GM12878 (cell line): ENCODE data around the gene THAP3. TPM values are rescaled to one million over a fixed set of nuclear protein-coding genes. Genes with fewer than 3 reads are reported as not detected.
"Not testable (repeated sequence)": the region's sequence is repeated elsewhere in the genome, so short reads cannot be mapped to it uniquely, and the experiment has no call there.

Experiments
- ATAC-seq: fragments of 200-7000 bp; cut with Tn5 transposase; 3 replicates; pipeline ENCODE4 v1.9.1; 2020; ENCODE audit warnings: mild to moderate bottlenecking, moderate library complexity
- BruUV-seq: library from RNA; stranded (reverse); fragments of 400-500 nt; replicated peaks from 2 replicates; lab custom pipeline; 2021; lab: Mats Ljungman, UMichigan
- CTCF ChIA-PET: fragments of 300-600 bp; sonication (Branson Sonifier 250); formaldehyde crosslinking; extraction: SDS; loops from one replicate; lab custom pipeline; 2021; ENCODE audit warnings: inconsistent platforms; lab: Yijun Ruan, JAX
- POLR2A ChIA-PET: fragments of 350-600 bp; formaldehyde crosslinking; extraction: SDS; loops from one replicate; lab custom pipeline; 2021; ENCODE audit warnings: inconsistent platforms; lab: Charles Lee
- RAD21 ChIA-PET: fragments of 300-600 bp; sonication (Branson Sonifier 250); formaldehyde crosslinking; loops from one replicate; lab custom pipeline; 2023; ENCODE audit warnings: antibody characterized with exemption; ENCODE audit not compliant: unreplicated experiment; lab: Charles Lee
- SMC1A ChIA-PET: fragments of 300-600 bp; sonication (Branson Sonifier 250); formaldehyde crosslinking; loops from one replicate; lab custom pipeline; 2023; ENCODE audit not compliant: unreplicated experiment, uncharacterized antibody; lab: Charles Lee
- DNase-seq: peaks from one replicate; pipeline ENCODE4 v3.0.0-alpha.2; 2011; ENCODE audit warnings: low read depth, low spot score
- FAIRE-seq: peaks from 3 replicates; lab custom pipeline; 2011; peaks lifted over from hg19 to GRCh38; lab: Jason Lieb, UNC
- H2AFZ ChIP-seq: 2 replicates; pipeline ENCODE4 v1.6.0; 2011; ENCODE audit warnings: low read depth, low read length, control low read depth; ENCODE audit not compliant: control insufficient read depth
- H3K27ac ChIP-seq: 2 replicates; pipeline ENCODE4 v1.5.1; 2011; ENCODE audit warnings: control low read depth; ENCODE audit not compliant: control insufficient read depth, insufficient read depth
- H3K27me3 ChIP-seq, 2 experiments: replicated peaks in 1 of 2; 2 replicates each; pipeline versions ENCODE4 v1.6.0 to v1.6.1; 2011; ENCODE audit warnings: low read length in 1 of 2; ENCODE audit not compliant: control insufficient read depth in 2 of 2, insufficient read depth in 2 of 2
- H3K36me3 ChIP-seq, 2 experiments: 2 replicates each; pipeline ENCODE4 v1.5.1; 2011; ENCODE audit warnings: low read length in 1 of 2; ENCODE audit not compliant: control insufficient read depth in 2 of 2, insufficient read depth in 2 of 2
- H3K4me1 ChIP-seq: 2 replicates; pipeline ENCODE4 v1.6.1; 2011; ENCODE audit warnings: mild to moderate bottlenecking, low read length, moderate library complexity, mixed read lengths; ENCODE audit not compliant: control insufficient read depth, insufficient read depth
- H3K4me2 ChIP-seq: 2 replicates; pipeline ENCODE4 v1.6.0; 2011; ENCODE audit warnings: control low read depth; ENCODE audit not compliant: control insufficient read depth, insufficient read depth
- H3K4me3 ChIP-seq: fragments of 200-600 bp; sonication (generic); 2 replicates; pipeline ENCODE4 v1.5.1; 2016
- H3K79me2 ChIP-seq: 2 replicates; pipeline ENCODE4 v1.6.0; 2011; ENCODE audit warnings: low read length; ENCODE audit not compliant: control insufficient read depth, insufficient read depth
- H3K9ac ChIP-seq: 2 replicates; pipeline ENCODE4 v1.8.0; 2011; ENCODE audit warnings: low read length, control low read depth, mixed read lengths; ENCODE audit not compliant: control insufficient read depth, insufficient read depth
- H3K9me3 ChIP-seq: replicated peaks from 3 replicates; pipeline ENCODE4 v1.5.1; 2011; ENCODE audit warnings: mild to moderate bottlenecking, low read length; ENCODE audit not compliant: control insufficient read depth, insufficient read depth
- H4K20me1 ChIP-seq: 2 replicates; pipeline ENCODE4 v1.6.0; 2011; ENCODE audit not compliant: control insufficient read depth, insufficient read depth
- BACH1 ChIP-seq: fragments of 450-650 bp; IDR thresholded peaks from 2 replicates; pipeline ENCODE4 v1.6.1; 2017; ENCODE audit warnings: mild to moderate bottlenecking, borderline replicate concordance
- E2F8 ChIP-seq: fragments of 450-650 bp; IDR thresholded peaks from 2 replicates; pipeline ENCODE4 v1.6.1; 2018; ENCODE audit warnings: mild to moderate bottlenecking, low read depth, moderate library complexity; ENCODE audit not compliant: partially characterized antibody
- EGR1 ChIP-seq, 2 experiments: IDR thresholded peaks; 1 replicate in 1 of 2; 2 replicates in 1 of 2; pipeline ENCODE4 v1.6.1; 2011 to 2012; ENCODE audit warnings: low read depth in 2 of 2, low read length in 2 of 2, borderline replicate concordance in 1 of 2, mild to moderate bottlenecking in 1 of 2, moderate library complexity in 1 of 2
- NR2C2 ChIP-seq: IDR thresholded peaks from 2 replicates; pipeline ENCODE4 v1.6.1; 2011; ENCODE audit warnings: borderline replicate concordance, low read depth; ENCODE audit not compliant: control insufficient read depth, insufficient read length
- NR2F1 ChIP-seq: fragments of 450-650 bp; conservative IDR thresholded peaks from 2 replicates; pipeline ENCODE4 v1.6.1; 2017; ENCODE audit warnings: mild to moderate bottlenecking
- WGBS: methylation state at CpG from one replicate; pipeline ENCODE4 v1.1.6; 2016; ENCODE audit warnings: low lambda C conversion rate; ENCODE audit not compliant: insufficient replicate concordance, insufficient coverage; ENCODE audit errors: missing lambda C conversion rate; 5-methylcytosine and 5-hydroxymethylcytosine counted together
- in situ Hi-C: fragments of 300-500 bp; cut with MboI; formaldehyde crosslinking; loops from 9 replicates; pipeline ENCODE4 v1.14.3; 2018; ENCODE audit warnings: mixed read lengths
- intact Hi-C: fragments of 100-400 bp; cut with micrococcal nuclease; formaldehyde crosslinking; loops from one replicate; pipeline ENCODE4 v1.14.2; 2022; ENCODE audit not compliant: unreplicated experiment
- polyA plus RNA-seq, 11 experiments: library from polyadenylated mRNA; depleted of rRNA in 4 of 11; unstranded in 6 of 11; stranded (reverse) in 5 of 11; fragments of >200 nt; fragmentation: Nextera tagmentation in 4 of 11; fragmentation: Illumina TruSeq in 1 of 11; extraction: Ambion mirVana in 4 of 11; extraction: Trizol in 1 of 11; gene quantifications; 1 replicate in 1 of 11; 2 replicates in 10 of 11; pipeline versions ENCODE4 v1.2.1 to v1.2.3, GENCODE V29; 2011 to 2016; ENCODE audit warnings: inconsistent platforms in 2 of 11, missing spikeins in 2 of 11, low read depth in 1 of 11
- total RNA-seq, 4 experiments: library from RNA; depleted of rRNA in 3 of 4; stranded (reverse); fragments of >200 nt in 3 of 4; fragmentation: Illumina TruSeq in 1 of 4; extraction: Trizol in 1 of 4; gene quantifications; 2 replicates each; pipeline versions ENCODE4 v1.2.1 to v1.2.3, GENCODE V29; 2013 to 2021

THAP3 gene
- total and polyA plus RNA-seq, 10 of the 15 experiments (the other 5 are each of a cell fraction or from before 2014, with no cell fraction given) = 1.5 to 19.5 (median 11.9) TPM

GRCh38 chr1:6635910-6636760 is 11.5 kb downstream of the THAP3 start:
- SMC1A ChIA-PET = interaction anchor here (0.9 kb wide), 1 partner anchor 88 kb away, joined by 3 read pairs; no protein-coding TSS in a partner anchor
- no peak for DNase-seq
- no peaks in the 10 kb centered on the region for H3K79me2 ChIP-seq
- no peaks in the 10 kb centered on the region for H4K20me1 ChIP-seq
- intact Hi-C loops = no loop called here
- H2AFZ ChIP-seq = no peak overlapping the region
- no peaks in the 10 kb centered on the region for H3K9me3 ChIP-seq
- TF ChIP-seq BACH1 (no peak), E2F8 (no peak), NR2C2 (no peak), EGR1 (IDR thresholded peaks at IDR 0.05; ENCODE audit: borderline replicate concordance in 1 of 2, low read depth in 2 of 2, low read length in 2 of 2) (no peak), NR2F1 (no peak)
- no peaks in the 10 kb centered on the region for H3K27me3 ChIP-seq
- H3K27ac ChIP-seq = no peak overlapping the region
- no TSS peak for BruUV-seq
- no peak overlapping the region for H3K4me3 ChIP-seq
- H3K4me1 ChIP-seq = no peaks in the 10 kb centered on the region
- H3K4me2 ChIP-seq = no peak overlapping the region
- RAD21 ChIA-PET = no interaction called here
- peaks cover 16 to 29% of the 10 kb centered on the region in 2 experiments; a peak in 3 of 4 replicates for H3K36me3 ChIP-seq
- H3K9ac ChIP-seq = no peak overlapping the region
- no peak for ATAC-seq
- in situ Hi-C loops = loop anchor here (5.0 kb wide), 1 partner anchor 144 kb away; the partner anchor contains the start of gene PLEKHG5
- POLR2A ChIA-PET = no interaction called here
- CTCF ChIA-PET = interaction anchor here (1.4 to 2.1 kb wide), 2 partner anchors 10 kb away, joined by 7 to 8 read pairs; no protein-coding TSS in a partner anchor
- 67% methylated on average over 16 of the region's 16 CpGs for WGBS
- no peak for FAIRE-seq

- H3K9ac ChIP-seq, H3K4me2 ChIP-seq, ATAC-seq, H3K4me3 ChIP-seq, H3K27ac ChIP-seq, H3K4me1 ChIP-seq, H2AFZ ChIP-seq, DNase-seq, RAD21 ChIA-PET, FAIRE-seq, H3K27me3 ChIP-seq, H3K9me3 ChIP-seq, H4K20me1 ChIP-seq, H3K79me2 ChIP-seq, BruUV-seq, intact Hi-C loops, POLR2A ChIA-PET: not testable (repeated sequence)
- in situ Hi-C loops = loop anchor here (5.0 kb wide), 1 partner anchor 144 kb away; the partner anchor contains the start of gene PLEKHG5
- peaks cover 16 to 29% of the 10 kb centered on the region in 2 experiments; a peak in 3 of 4 replicates for H3K36me3 ChIP-seq
- ChIA-PET CTCF (interaction anchor here (0.6 to 1.4 kb wide), 3 partner anchors 10 to 146 kb away, joined by 3 to 7 read pairs (median 3); no protein-coding TSS in a partner anchor), SMC1A (interaction anchor here (0.9 kb wide), 1 partner anchor 89 kb away, joined by 3 read pairs; no protein-coding TSS in a partner anchor)
- 95% methylated on average over 6 of the region's 6 CpGs for WGBS
These were observed 12.1 kb downstream of the THAP3 start for GRCh38 chr1:6636778-6637177.
